ENCODE results near the gene SGMS1.

SGMS1 gene

DNA sequence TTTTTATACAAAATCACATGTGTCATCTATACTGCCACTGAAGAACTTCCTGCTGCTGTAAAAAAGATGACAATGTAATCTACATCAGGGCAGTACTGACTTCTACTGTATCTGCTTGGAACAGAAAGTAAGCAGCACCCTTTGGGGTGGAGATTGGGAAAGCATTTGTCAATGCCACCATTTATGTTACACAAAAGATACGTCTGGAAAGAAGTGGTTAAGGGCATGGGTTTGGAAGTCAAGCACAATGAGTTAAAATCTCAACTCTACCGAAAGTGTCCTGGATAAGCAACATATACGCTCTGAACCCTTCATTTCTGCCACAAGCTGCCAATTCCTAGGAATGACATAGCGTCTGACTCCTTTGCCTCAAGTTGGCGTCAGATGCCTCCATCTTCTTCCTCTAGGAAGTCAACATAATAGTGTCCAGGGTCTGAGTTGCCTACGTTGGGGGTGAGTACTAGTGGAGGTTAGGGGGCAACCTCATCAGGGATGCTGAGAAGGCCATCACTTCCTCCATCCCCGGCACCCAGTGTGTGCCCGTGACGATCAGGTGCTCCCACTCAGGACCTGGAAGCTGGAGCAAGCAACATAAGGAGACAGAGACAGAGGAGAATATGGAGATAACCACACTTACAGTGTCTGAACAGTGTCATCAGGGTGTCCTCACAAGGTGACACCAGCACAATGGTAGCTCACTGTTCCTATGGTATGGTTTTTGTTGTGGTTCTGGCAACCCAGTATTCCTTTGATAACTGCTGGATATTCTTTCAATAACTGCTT is 58.3 kb downstream of the SGMS1 start:
- no peak overlapping the region for H3K4me3 ChIP-seq (ENCODE audit: low read depth, low read length)
- DNase-seq (ENCODE audit: low read depth) = no peak
- TF ChIP-seq, protein P1, sequence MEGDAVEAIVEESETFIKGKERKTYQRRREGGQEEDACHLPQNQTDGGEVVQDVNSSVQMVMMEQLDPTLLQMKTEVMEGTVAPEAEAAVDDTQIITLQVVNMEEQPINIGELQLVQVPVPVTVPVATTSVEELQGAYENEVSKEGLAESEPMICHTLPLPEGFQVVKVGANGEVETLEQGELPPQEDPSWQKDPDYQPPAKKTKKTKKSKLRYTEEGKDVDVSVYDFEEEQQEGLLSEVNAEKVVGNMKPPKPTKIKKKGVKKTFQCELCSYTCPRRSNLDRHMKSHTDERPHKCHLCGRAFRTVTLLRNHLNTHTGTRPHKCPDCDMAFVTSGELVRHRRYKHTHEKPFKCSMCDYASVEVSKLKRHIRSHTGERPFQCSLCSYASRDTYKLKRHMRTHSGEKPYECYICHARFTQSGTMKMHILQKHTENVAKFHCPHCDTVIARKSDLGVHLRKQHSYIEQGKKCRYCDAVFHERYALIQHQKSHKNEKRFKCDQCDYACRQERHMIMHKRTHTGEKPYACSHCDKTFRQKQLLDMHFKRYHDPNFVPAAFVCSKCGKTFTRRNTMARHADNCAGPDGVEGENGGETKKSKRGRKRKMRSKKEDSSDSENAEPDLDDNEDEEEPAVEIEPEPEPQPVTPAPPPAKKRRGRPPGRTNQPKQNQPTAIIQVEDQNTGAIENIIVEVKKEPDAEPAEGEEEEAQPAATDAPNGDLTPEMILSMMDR (IDR thresholded peaks at IDR 0.05; ENCODE audit: low read depth, low read length, missing control alignments) = no peak

DNA sequence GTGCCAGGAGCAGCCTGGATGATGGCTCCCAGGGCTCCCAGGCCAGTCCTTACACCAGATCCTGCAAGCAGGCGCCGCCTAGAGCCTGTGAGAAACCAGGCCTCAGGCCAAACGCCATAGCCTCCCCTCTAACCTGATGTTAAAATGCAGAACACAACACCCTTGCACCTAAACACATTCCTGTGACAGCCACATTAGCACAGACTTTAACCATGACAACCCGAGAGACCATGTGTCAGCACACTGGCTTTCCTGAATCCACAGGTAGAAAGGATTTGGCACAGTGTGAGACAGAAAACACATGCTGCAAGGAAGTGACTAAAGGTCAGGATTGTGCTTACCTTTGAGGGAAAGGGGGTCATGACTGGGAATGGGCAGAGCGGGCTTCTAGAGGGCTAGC is 59.9 kb downstream of the SGMS1 start:
- TF ChIP-seq, protein P1 (IDR thresholded peaks at IDR 0.05; ENCODE audit: low read depth, low read length, missing control alignments) = no peak
- DNase-seq (ENCODE audit: low read depth) = no peak
- no peak overlapping the region for H3K4me3 ChIP-seq (ENCODE audit: low read depth, low read length)

DNA sequence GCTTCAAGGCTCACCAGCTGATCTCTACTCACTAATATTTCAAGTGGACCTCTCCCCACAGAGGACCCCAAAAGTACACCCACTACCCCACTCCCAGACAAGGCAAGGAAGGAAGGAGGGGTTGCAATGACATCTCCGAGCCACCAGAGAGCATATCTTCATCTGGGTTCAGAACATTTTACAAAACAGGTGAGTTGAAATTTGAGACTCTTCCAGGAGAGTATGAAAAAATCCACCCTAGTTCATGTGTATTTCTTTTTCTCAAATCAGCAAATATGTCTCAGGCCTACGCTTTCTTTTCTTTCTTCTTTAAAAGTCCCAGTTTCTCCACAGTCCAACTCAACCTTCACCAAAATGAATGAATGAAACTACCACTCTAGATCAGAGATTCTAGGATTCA is 61.9 kb downstream of the SGMS1 start:
- TF ChIP-seq, protein P1 (IDR thresholded peaks at IDR 0.05; ENCODE audit: low read depth, low read length, missing control alignments) = peak; percentile 64
- DNase-seq (ENCODE audit: low read depth) = no peak
- no peak overlapping the region for H3K4me3 ChIP-seq (ENCODE audit: low read depth, low read length)

DNA sequence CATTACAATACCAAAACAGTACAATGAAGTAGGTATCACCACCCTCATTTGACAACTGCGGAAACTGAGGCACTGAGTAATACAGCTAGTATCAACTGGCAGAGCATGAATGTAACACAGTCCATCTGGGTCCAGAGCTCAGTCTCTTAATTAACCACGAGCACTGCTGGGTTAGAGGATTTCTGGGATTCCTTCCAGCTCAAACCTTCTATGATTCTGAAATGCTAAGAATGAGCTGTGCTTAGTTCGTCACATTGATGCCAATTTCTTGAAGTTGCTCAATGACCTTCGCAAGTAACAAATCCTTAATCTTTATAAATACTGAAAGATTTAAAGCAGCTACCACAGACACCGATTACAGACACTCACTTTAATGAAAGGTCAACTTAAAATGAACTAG is 62.5 kb downstream of the SGMS1 start:
- TF ChIP-seq, protein P1 (IDR thresholded peaks at IDR 0.05; ENCODE audit: low read depth, low read length, missing control alignments) = no peak
- DNase-seq (ENCODE audit: low read depth) = no peak

DNA sequence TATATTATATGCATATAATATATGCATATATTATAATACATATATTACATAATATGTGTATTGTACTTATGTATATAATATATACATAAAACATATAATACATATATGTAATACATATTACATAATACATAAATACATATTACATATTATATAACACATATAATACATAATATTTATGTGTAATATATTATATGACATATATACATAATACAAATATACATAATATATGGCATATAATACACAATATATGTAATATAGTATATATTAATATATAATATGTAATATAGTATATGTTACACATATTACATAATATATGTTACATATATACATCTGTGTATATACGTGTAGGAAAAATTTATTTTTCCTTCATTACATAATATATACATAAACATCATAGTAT is 63.4 kb downstream of the SGMS1 start:
- TF ChIP-seq, protein P1 (IDR thresholded peaks at IDR 0.05; ENCODE audit: low read depth, low read length, missing control alignments) = no peak
- DNase-seq (ENCODE audit: low read depth) = no peak

More for the DNA sequence above, 62.5 kb downstream of the SGMS1 start:
- no peak overlapping the region for H3K4me3 ChIP-seq (ENCODE audit: low read depth, low read length)

DNA sequence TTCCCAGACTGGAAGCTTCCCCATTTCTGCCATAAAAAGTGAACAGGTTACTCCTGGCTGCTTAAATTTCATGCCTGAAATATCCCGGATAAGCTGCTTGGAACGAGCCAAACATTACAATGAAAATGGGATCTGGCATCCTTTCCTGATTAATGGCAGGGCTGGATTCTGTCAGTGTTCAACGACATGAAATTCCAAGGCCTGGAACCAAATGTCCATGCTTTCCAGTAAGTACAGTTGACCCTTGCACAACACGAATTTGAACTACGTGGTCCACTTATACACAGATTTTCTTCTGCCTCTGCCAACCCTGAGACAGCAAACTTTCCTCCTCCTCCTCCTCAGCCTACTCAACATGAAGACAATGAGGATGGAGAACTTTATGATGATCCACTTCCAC is 65.4 kb downstream of the SGMS1 start:
- no peak overlapping the region for H3K4me3 ChIP-seq (ENCODE audit: low read depth, low read length)
- TF ChIP-seq, protein P1 (IDR thresholded peaks at IDR 0.05; ENCODE audit: low read depth, low read length, missing control alignments) = no peak
- DNase-seq (ENCODE audit: low read depth) = no peak

More for the DNA sequence above, 63.4 kb downstream of the SGMS1 start:
- H3K4me3 ChIP-seq (ENCODE audit: low read depth, low read length) = no peak overlapping the region
